Thyroid gland (tissue), 4 donors: ENCODE measurements around the gene SCARF1.

ENCODE experiments used
- CTCF ChIP-seq, 6 experiments: fragments of 200-600 bp in 3 of 6; fragments of 450-650 bp in 3 of 6; sonication (generic) in 3 of 6; IDR thresholded peaks; one replicate each; pipeline ENCODE4 v1.5.1; 2016 to 2019; ENCODE audit warnings: antibody characterized with exemption in 6 of 6, mild to moderate bottlenecking in 2 of 6, inconsistent platforms in 1 of 6, moderate library complexity in 1 of 6
- POLR2A ChIP-seq, 2 donors: fragments of 450-650 bp; IDR thresholded peaks; one replicate each; pipeline ENCODE4 v1.6.1; 2017; ENCODE audit warnings: antibody characterized with exemption in 2 of 2, mild to moderate bottlenecking in 2 of 2, moderate library complexity in 1 of 2

GRCh38 chr17:1651559-1651844, 6.0 kb upstream of the SCARF1 start:
- TF ChIP-seq CTCF (IDR thresholded peaks at IDR 0.05) (no peak), POLR2A (IDR thresholded peaks at IDR 0.05) (no peak)
